ENCODE results near the gene PSMB2.

DNA sequence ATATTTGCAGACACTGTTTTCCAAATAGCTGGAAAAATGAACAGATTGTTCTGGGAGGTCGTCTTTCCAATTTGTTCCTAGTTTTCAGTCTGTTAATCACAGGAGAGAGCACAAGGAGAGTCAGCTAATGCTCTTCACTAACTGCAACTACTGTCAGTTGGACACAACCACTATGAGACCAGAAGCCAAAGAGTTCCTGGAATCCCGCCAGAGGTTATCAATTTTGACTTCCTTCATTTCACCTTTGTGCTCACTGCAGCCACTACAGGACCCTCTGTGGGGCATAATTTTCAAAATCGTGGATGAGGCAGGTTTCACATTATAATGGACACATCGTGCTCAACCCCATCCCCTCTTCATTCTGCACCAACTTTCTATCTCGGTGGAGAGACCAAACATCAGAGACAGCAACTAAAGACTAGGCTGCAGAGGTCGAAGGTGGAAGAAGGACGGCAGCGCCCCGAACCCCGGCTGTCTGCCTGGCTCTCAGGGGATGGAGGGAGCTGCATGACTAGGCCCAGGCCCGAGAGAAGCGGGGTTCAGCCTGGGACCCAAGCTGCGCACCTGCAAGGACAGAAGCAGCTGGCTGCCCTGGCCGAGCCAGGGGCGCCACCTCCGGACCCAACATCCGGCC is 84.7 kb downstream of the PSMB2 start:
- TF ChIP-seq, protein P1, sequence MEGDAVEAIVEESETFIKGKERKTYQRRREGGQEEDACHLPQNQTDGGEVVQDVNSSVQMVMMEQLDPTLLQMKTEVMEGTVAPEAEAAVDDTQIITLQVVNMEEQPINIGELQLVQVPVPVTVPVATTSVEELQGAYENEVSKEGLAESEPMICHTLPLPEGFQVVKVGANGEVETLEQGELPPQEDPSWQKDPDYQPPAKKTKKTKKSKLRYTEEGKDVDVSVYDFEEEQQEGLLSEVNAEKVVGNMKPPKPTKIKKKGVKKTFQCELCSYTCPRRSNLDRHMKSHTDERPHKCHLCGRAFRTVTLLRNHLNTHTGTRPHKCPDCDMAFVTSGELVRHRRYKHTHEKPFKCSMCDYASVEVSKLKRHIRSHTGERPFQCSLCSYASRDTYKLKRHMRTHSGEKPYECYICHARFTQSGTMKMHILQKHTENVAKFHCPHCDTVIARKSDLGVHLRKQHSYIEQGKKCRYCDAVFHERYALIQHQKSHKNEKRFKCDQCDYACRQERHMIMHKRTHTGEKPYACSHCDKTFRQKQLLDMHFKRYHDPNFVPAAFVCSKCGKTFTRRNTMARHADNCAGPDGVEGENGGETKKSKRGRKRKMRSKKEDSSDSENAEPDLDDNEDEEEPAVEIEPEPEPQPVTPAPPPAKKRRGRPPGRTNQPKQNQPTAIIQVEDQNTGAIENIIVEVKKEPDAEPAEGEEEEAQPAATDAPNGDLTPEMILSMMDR (IDR thresholded peaks at IDR 0.05), result no peak
- TF ChIP-seq POLR2A (IDR thresholded peaks at IDR 0.05), result no peak
